Renal cortex interstitium (tissue), 11 donors: Measurements from ENCODE around the gene PRR33. TPM values are rescaled to one million over a fixed set of nuclear protein-coding genes. Genes with fewer than 3 reads are reported as not detected.

Source experiments
- DNase-seq, 11 donors: peaks; one replicate each; pipeline ENCODE4 v3.0.0-alpha.2; 2013; ENCODE audit warnings: low read depth in 9 of 11, low spot score in 4 of 11; ENCODE audit errors: extremely low read depth in 1 of 11
- polyA plus RNA-seq, 3 donors: library from polyadenylated mRNA; unstranded; fragments of 120-200 nt; gene quantifications; one replicate each; pipeline ENCODE4 v1.2.1, GENCODE V29; 2013; ENCODE audit not compliant: insufficient read length in 3 of 3

PRR33 gene
- polyA plus RNA-seq, 3 donors = 0.29 to 0.32 TPM; not detected in 1

DNA sequence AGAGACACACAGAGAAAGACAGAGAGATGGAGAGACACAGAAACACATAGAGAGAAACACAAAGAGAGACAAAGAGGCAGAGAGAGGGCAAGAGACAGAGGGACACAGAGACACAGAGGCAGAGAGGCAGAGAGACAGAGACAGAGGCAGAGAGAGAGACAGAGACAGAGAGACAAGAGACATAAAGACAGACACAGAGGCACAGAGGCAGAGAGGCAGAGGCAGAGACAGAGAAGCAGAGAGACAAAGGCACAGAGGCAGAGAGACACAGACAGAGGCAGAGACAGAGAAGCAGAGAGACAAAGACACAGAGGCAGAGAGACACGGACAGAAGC, 46.6 kb downstream of the PRR33 start:
- no peak for DNase-seq

DNA sequence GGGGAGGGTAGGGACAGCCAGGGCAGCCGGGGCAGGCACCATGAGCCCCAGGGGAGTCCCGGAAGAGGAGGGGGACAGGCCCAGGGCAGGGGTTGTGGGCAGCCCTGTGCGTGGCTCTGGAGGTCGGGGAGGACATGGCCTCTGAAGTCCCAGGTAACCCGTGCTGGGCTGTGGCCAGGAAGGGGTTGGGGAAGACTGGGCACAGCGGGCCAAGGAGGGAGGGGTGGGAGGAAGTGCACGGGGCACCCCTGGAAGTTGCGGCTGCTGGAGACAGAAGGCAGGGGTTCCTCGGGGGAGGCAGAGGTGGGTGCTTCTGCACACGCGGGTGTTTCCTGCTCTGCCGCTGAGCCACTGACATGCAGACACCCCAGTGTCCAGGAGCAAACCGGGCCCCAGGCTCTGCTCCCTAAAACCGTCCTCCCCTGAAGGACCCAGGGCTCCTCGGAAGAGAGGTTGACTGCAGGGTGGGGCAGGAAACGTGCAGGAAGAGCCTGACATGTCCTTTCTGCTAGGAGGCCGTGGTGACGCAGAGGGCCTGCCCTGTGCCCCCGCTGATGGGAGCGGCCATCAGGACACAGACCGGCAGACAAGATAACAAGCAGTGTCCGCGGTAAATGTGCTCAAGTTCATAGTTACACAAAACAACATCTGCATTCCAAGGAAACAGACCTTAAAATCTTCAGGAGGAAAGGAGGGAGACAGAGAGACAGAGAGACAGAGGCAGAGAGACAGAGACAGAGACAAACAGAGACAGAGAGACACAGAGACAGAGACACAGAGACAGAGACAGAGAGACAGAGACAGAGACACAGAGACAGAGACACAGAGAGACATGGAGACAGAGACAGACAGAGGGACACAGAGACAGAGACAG, 47.2 kb downstream of the PRR33 start:
- DNase-seq = no peak

DNA sequence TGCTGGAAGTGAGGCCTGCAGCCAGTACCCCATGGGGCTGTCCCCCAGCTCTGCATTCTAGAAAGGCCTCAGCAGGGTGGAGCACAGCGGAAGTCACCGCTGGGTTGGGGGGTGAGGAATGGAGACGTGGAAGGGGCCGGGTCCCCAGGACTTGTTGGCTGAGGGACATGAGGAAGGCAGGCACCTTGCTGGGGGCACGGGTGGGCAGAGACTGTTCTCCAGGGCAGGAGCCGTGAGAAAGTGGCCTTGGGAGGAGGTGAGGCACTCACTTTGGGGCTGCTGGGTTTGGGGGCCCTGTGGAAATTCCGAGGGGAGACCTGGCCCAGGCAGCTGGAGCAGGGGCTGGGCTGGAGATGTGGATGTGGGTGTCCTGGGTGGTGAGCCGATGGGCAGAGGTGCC, 47.9 kb downstream of the PRR33 start:
- no peak for DNase-seq

DNA sequence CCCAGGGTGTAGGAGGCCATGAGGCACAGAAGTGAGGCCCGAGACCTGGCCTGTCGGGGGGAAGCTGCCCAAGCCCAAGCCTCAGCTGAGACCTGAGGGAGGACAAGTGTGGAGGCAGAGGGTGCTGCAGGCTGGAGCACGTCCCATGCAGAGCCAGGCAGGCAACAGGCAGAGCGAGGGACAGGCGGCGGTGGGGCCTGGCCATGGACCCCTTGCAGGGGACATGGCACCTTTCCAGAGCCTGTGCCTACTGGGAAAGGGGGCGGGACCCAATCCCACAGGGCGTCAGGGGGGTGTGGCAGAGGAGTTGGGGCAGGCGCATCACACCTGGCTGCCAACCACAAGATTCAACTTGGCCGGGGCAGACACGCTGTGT, 48.6 kb downstream of the PRR33 start:
- no peak for DNase-seq

DNA sequence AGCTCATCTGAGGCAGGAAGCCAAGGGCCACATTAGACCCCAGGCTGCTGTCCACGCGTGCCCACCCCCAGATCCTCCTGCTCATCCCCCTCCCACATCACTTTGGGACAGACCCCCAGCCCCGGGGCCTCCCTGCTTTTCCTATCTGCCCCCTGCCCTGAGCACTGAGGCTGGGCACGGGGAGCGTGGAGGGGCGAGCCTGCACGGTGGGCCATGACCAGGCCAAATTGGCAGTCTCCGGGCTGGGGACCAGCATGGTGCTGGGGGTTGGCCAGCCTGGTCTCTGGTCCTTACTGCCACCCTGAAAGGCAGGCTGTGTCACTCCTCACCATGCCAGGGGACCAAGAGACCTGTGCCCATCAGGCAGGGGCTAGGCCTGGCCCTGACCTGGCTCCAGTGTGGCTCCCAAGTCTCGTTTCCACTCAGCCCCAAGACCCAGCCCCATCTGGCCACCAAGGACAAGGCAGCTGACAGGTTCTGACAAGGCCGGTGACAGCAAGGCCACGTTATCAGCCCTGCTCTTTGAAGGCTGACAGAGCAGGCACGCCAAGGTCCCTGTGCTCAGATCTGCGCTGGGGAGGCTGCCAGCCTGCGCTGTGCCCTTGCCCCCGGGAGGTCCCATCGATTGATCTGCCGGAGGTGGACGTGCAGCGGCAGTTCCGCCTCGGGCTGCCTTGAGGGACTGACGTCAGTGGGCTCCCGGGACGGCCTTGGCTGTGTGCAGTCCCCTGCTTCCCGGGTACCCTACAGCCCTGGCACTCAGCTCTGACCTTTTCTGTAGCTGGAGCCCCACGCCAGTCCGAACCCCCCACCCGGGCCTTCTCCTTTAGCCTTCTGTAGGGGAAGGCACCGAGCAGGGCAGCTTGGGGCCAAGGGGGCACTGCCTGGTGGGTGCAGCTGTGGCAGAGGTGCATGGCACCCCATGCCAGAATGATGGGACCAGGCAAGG, 49.3 kb downstream of the PRR33 start:
- DNase-seq = no peak

DNA sequence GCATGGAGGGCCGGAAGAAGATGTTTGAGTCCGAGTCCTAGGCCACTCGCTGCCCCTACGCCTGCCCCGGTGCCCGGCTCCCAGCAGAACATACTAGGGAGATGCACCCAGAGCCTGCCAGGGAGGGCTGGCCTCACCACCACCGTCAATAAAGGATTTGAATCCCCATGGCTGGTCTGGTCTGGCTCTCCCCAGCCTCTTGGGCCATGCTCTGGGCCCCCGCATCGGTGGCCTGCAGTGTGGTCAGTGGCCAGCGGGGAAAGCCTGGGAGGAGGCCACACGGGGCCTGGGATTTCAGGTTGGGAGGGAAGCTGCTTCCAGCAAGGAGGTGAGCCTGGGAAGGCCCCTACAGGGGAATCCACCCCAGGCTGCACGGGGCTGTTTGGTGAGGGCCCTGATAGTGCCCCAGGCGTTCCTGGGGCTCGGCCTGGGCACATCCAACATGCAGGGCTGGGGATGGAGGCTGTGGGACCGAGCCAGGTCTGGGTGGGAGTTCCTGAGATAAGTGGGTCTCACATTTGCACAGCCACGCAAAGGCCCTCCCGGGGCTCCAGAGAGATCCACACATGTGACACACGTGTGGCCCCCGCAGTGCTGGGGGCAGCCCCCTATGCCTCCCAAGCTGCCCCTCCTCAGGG, 50.1 kb downstream of the PRR33 start:
- DNase-seq = no peak

DNA sequence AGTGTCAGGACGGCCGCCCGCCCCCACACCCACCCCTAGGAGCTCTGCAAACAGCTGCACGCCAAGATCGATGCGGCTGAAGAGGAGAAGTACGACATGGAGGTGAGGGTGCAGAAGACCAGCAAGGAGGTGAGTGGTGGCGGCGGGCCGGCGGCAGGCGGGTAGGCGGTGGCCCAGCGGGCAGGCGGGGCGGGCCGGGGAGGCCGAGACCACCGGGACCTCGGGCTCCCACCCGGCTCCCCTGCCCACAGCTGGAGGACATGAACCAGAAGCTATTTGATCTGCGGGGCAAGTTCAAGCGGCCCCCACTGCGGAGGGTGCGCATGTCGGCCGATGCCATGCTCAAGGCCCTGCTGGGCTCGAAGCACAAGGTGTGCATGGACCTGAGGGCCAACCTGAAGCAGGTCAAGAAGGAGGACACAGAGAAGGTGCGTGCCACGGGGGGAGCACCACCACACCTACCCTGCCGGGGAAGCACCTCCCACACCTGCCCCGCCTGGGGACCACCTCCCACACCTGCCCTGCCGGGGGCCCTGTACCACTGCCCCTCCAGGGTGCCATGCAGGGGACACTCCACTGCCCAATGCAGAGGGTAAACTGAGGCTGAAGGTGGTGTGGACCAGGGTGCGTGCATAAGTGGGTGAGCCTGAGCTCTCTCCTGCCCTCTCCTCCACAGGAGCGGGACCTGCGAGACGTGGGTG, 50.8 kb downstream of the PRR33 start:
- DNase-seq = no peak

DNA sequence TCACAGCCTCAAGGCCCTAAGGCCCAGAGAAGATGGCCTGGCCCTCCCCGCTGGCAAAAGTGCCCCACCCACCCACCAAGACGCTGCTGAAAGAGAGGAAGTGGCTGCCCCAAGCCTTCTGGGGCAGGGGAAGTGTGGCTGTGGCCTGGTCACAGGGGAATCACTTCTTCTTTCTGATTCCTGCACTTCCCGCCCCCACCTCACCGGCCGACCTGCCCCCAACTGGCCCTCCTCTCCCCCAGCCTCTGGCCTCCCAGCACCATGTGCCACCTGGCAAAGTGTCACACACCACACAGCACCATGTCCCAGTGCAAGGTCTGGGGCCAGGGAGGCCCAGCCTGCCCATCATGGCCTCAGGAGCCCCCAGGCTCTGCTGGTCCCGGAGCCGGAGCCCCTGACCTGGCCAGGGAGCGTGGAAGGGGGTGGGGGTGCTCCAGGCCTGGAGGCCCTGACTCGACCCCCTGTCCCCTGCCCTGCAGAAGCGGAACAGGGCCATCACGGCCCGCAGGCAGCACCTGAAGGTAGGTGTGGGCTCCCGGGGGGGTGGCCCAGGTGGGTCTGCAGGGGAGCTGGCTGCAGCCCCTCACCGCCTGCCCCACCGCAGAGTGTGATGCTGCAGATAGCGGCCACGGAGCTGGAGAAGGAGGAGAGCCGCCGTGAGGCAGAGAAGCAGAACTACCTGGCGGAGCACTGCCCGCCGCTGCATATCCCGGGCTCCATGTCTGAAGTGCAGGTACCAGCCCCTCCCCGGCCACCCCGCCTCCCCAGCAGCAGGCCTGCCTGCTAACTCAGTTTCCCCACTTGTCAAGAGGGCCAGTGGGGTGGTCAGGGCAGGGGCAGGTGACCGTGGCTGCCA, 51.5 kb downstream of the PRR33 start:
- DNase-seq = no peak

DNA sequence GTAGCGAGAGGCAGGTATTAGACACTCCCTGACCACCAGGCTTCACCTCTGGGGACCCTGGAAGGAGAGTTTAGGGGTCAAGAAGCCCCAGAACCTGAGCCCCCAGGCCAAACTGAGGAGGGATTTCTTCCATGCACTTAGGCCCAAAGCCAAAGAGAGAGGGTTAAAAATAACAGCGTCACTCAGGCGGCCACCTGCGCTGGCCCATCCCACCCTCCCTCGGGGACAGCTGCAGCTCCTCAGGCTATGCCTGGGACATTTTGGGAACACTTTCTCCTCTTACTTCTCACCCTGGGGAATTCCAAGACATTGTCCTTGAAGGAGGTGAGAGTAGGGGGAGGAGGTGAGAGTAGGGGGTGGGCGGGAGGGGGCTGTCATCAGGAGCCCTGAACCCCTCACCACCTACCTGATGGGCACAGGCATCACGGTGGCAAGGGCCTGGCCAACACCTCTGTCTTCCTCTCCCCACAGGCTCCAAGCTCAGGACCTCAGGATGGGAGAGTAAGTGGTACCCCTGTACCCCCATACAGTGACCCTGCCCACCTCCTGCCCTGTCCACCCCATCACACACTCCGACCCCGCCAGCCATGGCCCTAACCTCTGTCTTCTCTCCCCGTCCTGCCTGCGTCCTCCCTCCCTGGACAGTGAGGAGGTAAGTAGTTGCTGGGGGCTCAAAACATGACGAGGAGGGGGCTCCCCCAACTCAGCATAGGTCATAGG, 52.3 kb downstream of the PRR33 start:
- DNase-seq = no peak

DNA sequence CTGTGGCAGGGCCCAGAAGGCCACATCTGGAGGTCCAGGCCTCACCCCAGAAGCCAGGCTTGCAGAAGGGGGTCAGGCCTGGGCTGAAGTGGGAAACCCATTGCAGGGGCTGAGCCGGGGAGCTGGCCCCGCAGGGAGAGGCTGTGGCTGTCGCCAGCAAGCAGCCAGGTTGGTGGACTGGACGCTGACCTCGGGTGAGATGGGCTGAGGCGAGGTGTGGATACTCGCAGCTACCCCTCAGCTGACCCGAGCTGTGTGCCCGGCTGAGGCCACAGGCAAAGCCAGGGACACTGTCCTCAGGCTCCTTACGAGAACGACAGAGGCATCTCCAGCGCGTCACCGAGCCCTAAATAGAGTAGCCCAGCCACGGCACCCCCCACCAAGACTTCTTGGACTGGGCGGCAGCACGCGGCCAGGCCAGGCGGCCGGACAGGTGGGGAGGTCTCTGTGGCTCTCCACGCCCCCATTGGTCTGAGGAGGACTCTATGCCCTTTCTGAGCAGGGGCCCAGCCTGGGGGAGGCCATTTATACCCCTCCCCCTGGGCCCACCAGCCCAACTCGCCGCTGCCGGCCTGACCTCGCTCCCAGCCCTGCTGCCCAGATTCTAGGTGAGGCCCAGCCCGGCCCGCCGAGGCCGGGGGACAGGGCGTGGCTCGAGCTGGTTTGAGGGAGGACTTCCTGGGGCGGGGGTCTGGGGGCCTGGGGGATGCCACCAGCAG, 53.1 kb downstream of the PRR33 start, which contains the start of gene TNNI2:
TNNI2 (plus strand) TSS at position 556 of the 719 bp plus-strand sequence. CDS start 716 bp downstream, outside the sequence.
- DNase-seq = no peak

Other genes starting within 250 kb of the PRR33 start
- not detected for gene KRTAP5-6, start 194.7 kb downstream of the PRR33 start, polyA plus RNA-seq
- gene IFITM10, start 141.3 kb downstream of the PRR33 start, polyA plus RNA-seq = under 1 TPM; 0.11 to 0.28 (median 0.23) TPM
- gene CTSD, start 128.0 kb downstream of the PRR33 start, polyA plus RNA-seq = 100 to 1,000 TPM; 195 to 261 (median 236) TPM
- gene SYT8, start 56.9 kb downstream of the PRR33 start, polyA plus RNA-seq = under 1 TPM in 2 of 3 donors, not detected in 1; 0.39 to 0.56 TPM
- 1 to 10 TPM in 1 of 3 donors, under 1 TPM in 2; 0.45 to 6.1 (median 0.53) TPM for gene TNNI2, start 52.9 kb downstream of the PRR33 start, polyA plus RNA-seq
- 1 to 10 TPM; 4.5 to 9.2 (median 7.9) TPM for gene LSP1, start 38.8 kb downstream of the PRR33 start, polyA plus RNA-seq
- 10 to 100 TPM in 1 of 3 donors, 1 to 10 TPM in 2; 7.3 to 10.5 (median 9.7) TPM for gene TNNT3, start 27.8 kb upstream of the PRR33 start, polyA plus RNA-seq
- gene MRPL23, start 55.4 kb upstream of the PRR33 start, polyA plus RNA-seq = 10 to 100 TPM; 48.7 to 71.6 (median 52.2) TPM
- 1,000 to 10,000 TPM; 2,437 to 3,512 (median 2,541) TPM for gene H19, start 105.9 kb upstream of the PRR33 start, polyA plus RNA-seq
- gene IGF2, start 247.5 kb upstream of the PRR33 start, polyA plus RNA-seq = 1,000 to 10,000 TPM in 1 of 3 donors, 100 to 1,000 TPM in 2; 714 to 1,039 (median 964) TPM